MM.1S (cell line): ENCODE results near the gene PTPRJ.
A peak's percentile ranks its signal among the peaks of the same experiment; 100 is the strongest.

ENCODE experiments used
- DNase-seq: peaks from one replicate; pipeline ENCODE4 v3.0.0-alpha.2; 2015
- H2AFZ ChIP-seq: fragments of 300-600 bp; sonication (generic); 2 replicates; pipeline ENCODE4 v1.6.0; 2016; ENCODE audit warnings: antibody characterized with exemption, low read length
- H3F3A ChIP-seq: fragments of 300-600 bp; sonication (generic); 2 replicates; pipeline ENCODE4 v1.6.1; 2016; ENCODE audit warnings: mild to moderate bottlenecking, antibody characterized with exemption, low read length, moderate library complexity, mixed read lengths; ENCODE audit not compliant: insufficient read depth
- H3K27ac ChIP-seq: fragments of 300-600 bp; sonication (generic); 2 replicates; pipeline ENCODE4 v1.5.1; 2016; ENCODE audit warnings: mild to moderate bottlenecking, low read length
- H3K27me3 ChIP-seq: fragments of 300-600 bp; sonication (generic); replicated peaks from 2 replicates; pipeline ENCODE4 v1.6.0; 2016; ENCODE audit warnings: low read length; ENCODE audit not compliant: insufficient read depth
- H3K36me3 ChIP-seq: fragments of 300-600 bp; sonication (generic); replicated peaks from 2 replicates; pipeline ENCODE4 v1.6.1; 2016; ENCODE audit warnings: mild to moderate bottlenecking, low read length, mixed read lengths; ENCODE audit not compliant: insufficient read depth
- H3K4me1 ChIP-seq: fragments of 300-600 bp; sonication (generic); 2 replicates; pipeline ENCODE4 v1.6.1; 2016; ENCODE audit warnings: low read length, mixed read lengths
- H3K4me2 ChIP-seq: fragments of 300-600 bp; sonication (generic); 2 replicates; pipeline ENCODE4 v1.6.0; 2016; ENCODE audit warnings: low read depth, low read length
- H3K4me3 ChIP-seq: fragments of 300-600 bp; sonication (generic); 2 replicates; pipeline ENCODE4 v1.5.1; 2016; ENCODE audit warnings: low read length, mixed read lengths
- H3K79me2 ChIP-seq: fragments of 300-600 bp; sonication (generic); 2 replicates; pipeline ENCODE4 v1.6.1; 2016; ENCODE audit warnings: mixed run types, low read length, mixed read lengths
- H3K9ac ChIP-seq: fragments of 300-600 bp; sonication (generic); 2 replicates; pipeline ENCODE4 v1.6.1; 2016; ENCODE audit warnings: low read length, mixed read lengths
- H3K9me2 ChIP-seq: fragments of 300-600 bp; sonication (generic); replicated peaks from 2 replicates; pipeline ENCODE4 v1.6.1; 2016; ENCODE audit warnings: mild to moderate bottlenecking, low read length, mixed read lengths; ENCODE audit not compliant: insufficient read depth
- H3K9me3 ChIP-seq: fragments of 300-600 bp; sonication (generic); replicated peaks from 2 replicates; pipeline ENCODE4 v1.6.1; 2016; ENCODE audit warnings: mild to moderate bottlenecking, low read length, mixed read lengths; ENCODE audit not compliant: insufficient read depth
- H4K20me1 ChIP-seq: fragments of 300-600 bp; sonication (generic); 2 replicates; pipeline ENCODE4 v1.6.1; 2016; ENCODE audit warnings: mild to moderate bottlenecking, low read length, moderate library complexity, mixed read lengths; ENCODE audit not compliant: insufficient read depth
- EZH2 ChIP-seq: fragments of 300-600 bp; sonication (generic); optimal IDR thresholded peaks from 2 replicates; pipeline ENCODE3; 2017; ENCODE audit warnings: low read depth, mild to moderate bottlenecking, antibody characterized with exemption, low read length, mixed read lengths
- EZH2phosphoT487 ChIP-seq: fragments of 300-600 bp; sonication (generic); IDR thresholded peaks from 2 replicates; pipeline ENCODE4 v1.6.1; 2018; ENCODE audit warnings: antibody characterized with exemption, low read length
- TF ChIP-seq, protein P1 (sequence below): fragments of 300-600 bp; sonication (generic); IDR thresholded peaks from 2 replicates; pipeline ENCODE4 v1.5.1; 2016; ENCODE audit warnings: antibody characterized with exemption, low read length, mixed read lengths

The PTPRJ gene

DNA sequence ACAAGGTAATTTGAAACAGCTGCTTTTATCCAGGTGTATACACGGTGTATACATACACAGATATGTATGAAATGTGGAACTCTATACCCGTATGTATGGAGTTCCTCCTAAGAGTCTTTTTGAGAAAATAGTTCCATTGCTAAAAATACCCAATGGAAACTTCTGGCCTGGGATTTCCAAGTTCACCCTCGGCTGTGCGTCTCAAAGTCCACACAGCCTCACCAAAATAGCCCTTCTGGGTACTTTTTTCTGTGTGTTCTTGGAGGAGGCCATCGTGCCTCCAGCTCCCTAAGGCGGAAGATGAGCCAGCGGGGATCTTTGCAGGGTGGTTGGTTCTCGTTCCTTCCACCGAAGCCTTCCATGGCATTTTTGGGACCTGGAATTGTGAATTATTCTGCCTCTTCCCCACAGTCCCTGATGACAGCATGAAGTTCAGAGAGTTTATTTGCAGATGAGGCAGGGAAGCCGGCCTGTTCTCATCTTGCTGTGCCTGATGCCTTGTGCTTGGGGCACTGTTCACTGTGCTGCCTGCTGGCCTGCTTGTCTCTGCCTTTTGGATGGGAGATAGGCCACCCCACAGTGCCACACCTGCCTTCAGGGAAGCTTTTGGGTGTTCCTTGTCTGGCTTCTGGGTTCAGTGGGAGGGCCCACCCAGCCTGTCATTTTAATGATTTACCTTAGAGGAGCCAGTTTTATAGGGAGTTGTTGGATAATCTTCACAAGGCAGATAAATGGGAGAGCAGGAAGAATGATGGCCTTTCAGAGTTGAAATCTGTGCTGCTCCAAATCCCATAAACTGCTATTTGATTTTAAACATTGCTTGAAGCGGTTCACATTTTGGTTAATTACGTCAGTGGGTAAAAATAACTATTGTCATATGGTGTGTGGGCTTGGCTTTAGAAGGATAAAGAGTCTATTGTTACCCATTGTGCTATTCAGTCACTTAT, 123.5 kb downstream of the PTPRJ start:
- Histone ChIP-seq H3K4me3 (no peak overlapping the region), H3K79me2 (no peaks in the 10 kb centered on the region), H3K27ac (no peak overlapping the region), H3K9me3 (no peaks in the 10 kb centered on the region), H3K27me3 (no peaks in the 10 kb centered on the region), H3K36me3 (no peaks in the 10 kb centered on the region), H3F3A (peaks cover 27% of the 10 kb centered on the region), H3K4me2 (no peak overlapping the region), H3K9ac (no peak overlapping the region), H3K4me1 (peaks cover 31% of the 10 kb centered on the region), H2AFZ (no peak overlapping the region), H4K20me1 (no peaks in the 10 kb centered on the region), H3K9me2 (no peaks in the 10 kb centered on the region)
- DNase-seq = no peak
- TF ChIP-seq, protein P1, sequence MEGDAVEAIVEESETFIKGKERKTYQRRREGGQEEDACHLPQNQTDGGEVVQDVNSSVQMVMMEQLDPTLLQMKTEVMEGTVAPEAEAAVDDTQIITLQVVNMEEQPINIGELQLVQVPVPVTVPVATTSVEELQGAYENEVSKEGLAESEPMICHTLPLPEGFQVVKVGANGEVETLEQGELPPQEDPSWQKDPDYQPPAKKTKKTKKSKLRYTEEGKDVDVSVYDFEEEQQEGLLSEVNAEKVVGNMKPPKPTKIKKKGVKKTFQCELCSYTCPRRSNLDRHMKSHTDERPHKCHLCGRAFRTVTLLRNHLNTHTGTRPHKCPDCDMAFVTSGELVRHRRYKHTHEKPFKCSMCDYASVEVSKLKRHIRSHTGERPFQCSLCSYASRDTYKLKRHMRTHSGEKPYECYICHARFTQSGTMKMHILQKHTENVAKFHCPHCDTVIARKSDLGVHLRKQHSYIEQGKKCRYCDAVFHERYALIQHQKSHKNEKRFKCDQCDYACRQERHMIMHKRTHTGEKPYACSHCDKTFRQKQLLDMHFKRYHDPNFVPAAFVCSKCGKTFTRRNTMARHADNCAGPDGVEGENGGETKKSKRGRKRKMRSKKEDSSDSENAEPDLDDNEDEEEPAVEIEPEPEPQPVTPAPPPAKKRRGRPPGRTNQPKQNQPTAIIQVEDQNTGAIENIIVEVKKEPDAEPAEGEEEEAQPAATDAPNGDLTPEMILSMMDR = no peak
- TF ChIP-seq EZH2phosphoT487 (no peak), EZH2 (no peak)

DNA sequence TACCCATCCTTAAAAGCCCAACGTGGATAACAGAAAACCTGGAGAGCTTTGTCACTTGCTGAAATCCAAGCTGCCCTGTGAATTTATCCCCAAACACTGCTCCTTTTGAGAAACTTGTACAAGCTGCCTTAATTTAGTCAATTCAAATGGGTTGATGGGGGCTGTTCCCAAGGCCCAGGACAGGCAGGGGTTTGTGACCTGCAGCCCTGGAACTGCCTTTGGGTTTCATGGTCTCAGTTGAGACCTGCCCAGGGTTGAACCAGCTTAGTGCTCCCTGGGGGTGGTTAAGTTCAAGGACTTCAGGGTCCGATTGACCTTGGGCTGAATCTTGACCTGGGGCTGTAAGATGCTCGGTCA, 124.2 kb downstream of the PTPRJ start:
- H3K9ac ChIP-seq = no peak overlapping the region
- no peaks in the 10 kb centered on the region for H3K27me3 ChIP-seq
- H2AFZ ChIP-seq = no peak overlapping the region
- no peak overlapping the region for H3K27ac ChIP-seq
- H3K36me3 ChIP-seq = no peaks in the 10 kb centered on the region
- no peak overlapping the region for H3K4me3 ChIP-seq
- H3K9me3 ChIP-seq = no peaks in the 10 kb centered on the region
- H3F3A ChIP-seq = peaks cover 27% of the 10 kb centered on the region
- no peaks in the 10 kb centered on the region for H4K20me1 ChIP-seq
- no peaks in the 10 kb centered on the region for H3K9me2 ChIP-seq
- no peak for TF ChIP-seq EZH2
- no peaks in the 10 kb centered on the region for H3K79me2 ChIP-seq
- peaks cover 36% of the 10 kb centered on the region for H3K4me1 ChIP-seq
- no peak overlapping the region for H3K4me2 ChIP-seq
- no peak for DNase-seq

DNA sequence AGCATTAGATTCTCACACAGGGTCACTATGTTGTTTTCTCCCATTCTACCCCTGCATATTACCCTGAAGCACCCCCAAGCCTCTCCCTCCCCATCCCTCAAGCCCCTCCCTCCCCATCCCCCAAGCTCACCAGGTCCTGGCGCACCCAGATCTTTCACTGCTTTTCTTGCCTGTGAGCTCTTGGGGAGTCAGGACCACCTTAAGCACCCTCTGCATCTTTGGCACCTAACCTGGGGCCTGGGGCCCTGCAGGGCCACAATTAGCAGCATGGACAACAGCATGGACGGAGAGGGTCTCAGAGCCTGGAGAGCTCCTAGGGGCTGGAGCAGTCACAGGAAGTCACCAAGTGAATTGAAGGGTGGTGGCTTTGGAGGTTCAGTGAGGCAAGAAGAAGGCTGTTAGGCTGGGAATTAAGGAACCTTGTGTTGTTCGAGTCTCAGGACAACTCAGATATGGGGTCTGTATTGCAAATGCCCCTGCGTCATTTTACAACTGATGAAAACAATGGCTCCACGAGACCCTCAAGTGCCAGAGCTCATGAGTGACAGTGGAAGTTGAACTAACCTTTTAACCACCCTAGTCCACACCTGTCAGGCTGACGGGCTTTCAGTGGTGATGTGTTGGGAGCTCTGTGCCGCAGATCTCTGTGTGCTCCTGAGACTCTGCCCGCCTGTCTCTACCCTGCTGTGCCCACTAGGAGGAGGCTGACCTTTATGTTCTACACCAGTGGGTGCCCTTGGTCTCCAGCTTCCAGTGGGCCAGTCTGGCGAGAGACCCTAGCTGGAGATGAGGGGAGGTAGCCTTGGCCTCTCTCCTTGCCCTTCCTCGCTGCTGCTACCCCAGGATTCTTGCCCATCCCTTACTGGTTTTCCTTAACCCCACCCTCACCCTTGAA, 125.0 kb downstream of the PTPRJ start:
- TF ChIP-seq, protein P1 = no peak
- no peak for TF ChIP-seq EZH2
- TF ChIP-seq EZH2phosphoT487 = no peak
- no peaks in the 10 kb centered on the region for H3K27me3 ChIP-seq
- DNase-seq = no peak
- H3K4me1 ChIP-seq = peaks cover 36% of the 10 kb centered on the region
- H3K9ac ChIP-seq = no peak overlapping the region
- H3K27ac ChIP-seq = peak overlapping the region; percentile 60; the same call in 1 of the 2 replicates
- H4K20me1 ChIP-seq = no peaks in the 10 kb centered on the region
- H3K9me3 ChIP-seq = no peaks in the 10 kb centered on the region
- H3K4me2 ChIP-seq = peak overlapping the region; percentile 51; the same call in 1 of the 2 replicates
- peaks cover 27% of the 10 kb centered on the region for H3F3A ChIP-seq
- no peak overlapping the region for H3K4me3 ChIP-seq
- no peaks in the 10 kb centered on the region for H3K36me3 ChIP-seq
- no peaks in the 10 kb centered on the region for H3K79me2 ChIP-seq
- no peaks in the 10 kb centered on the region for H3K9me2 ChIP-seq
- 0 out of 2 replicates have a peak overlapping the region, but pooled peaks have one; percentile 43 for H2AFZ ChIP-seq
